ENCODE results near the gene SCGB1A1.
"Not testable (repeated sequence)": the region's sequence is repeated elsewhere in the genome, so short reads cannot be mapped to it uniquely, and the experiment has no call there.

SCGB1A1 gene

GRCh38 chr11:62418733-62419132 lies at the start of gene SCGB1A1:
TSS of gene SCGB1A1 (plus strand) at chr11:62419033. CDS start at chr11:62419096, 63 bp downstream.
- DNase-seq, result no peak

GRCh38 chr11:62370743-62371440 lies 47.9 kb upstream of the SCGB1A1 start:
- no peak for DNase-seq

- no peak for DNase-seq
Measured at GRCh38 chr11:62372871-62373270, 46.0 kb upstream of the SCGB1A1 start.

- DNase-seq, result no peak
Measured at GRCh38 chr11:62373464-62374119, 45.2 kb upstream of the SCGB1A1 start.

GRCh38 chr11:62374801-62375200 lies 44.0 kb upstream of the SCGB1A1 start:
- DNase-seq, result no peak

- peak; percentile 42 for DNase-seq
Measured at GRCh38 chr11:62378459-62379063, 40.3 kb upstream of the SCGB1A1 start.

GRCh38 chr11:62379586-62379985 lies 39.2 kb upstream of the SCGB1A1 start:
- DNase-seq, result not testable (repeated sequence)

- DNase-seq, result peak; percentile 72
Measured at GRCh38 chr11:62380821-62381245, 38.0 kb upstream of the SCGB1A1 start.

- DNase-seq, result no peak
Measured at GRCh38 chr11:62383822-62384221, 35.0 kb upstream of the SCGB1A1 start.

GRCh38 chr11:62386083-62386482 lies 32.8 kb upstream of the SCGB1A1 start:
- DNase-seq, result not testable (repeated sequence)

- DNase-seq, result no peak
Measured at GRCh38 chr11:62387381-62387780, 31.5 kb upstream of the SCGB1A1 start.

- DNase-seq, result no peak
Measured at GRCh38 chr11:62388999-62389398, 29.8 kb upstream of the SCGB1A1 start.

GRCh38 chr11:62390237-62390636 lies 28.6 kb upstream of the SCGB1A1 start:
- DNase-seq, result no peak

- DNase-seq, result no peak
Measured at GRCh38 chr11:62390722-62391121, 28.1 kb upstream of the SCGB1A1 start.

GRCh38 chr11:62391642-62392425 lies 27.0 kb upstream of the SCGB1A1 start:
- no peak for DNase-seq

- DNase-seq, result no peak
Measured at GRCh38 chr11:62392506-62392905, 26.3 kb upstream of the SCGB1A1 start.

GRCh38 chr11:62393061-62393611 lies 25.7 kb upstream of the SCGB1A1 start:
- DNase-seq, result no peak

- DNase-seq, result no peak
Measured at GRCh38 chr11:62393735-62394134, 25.1 kb upstream of the SCGB1A1 start.

GRCh38 chr11:62394825-62395538 lies 23.9 kb upstream of the SCGB1A1 start:
- peak; percentile 82 for DNase-seq

- no peak for DNase-seq
Measured at GRCh38 chr11:62395885-62396551, 22.8 kb upstream of the SCGB1A1 start.
